NCI-H1694 (cell line): ENCODE measurements around the gene CD7.

Experiments used
- DNase-seq: peaks from one replicate; lab custom pipeline; 2025; lab: John Stamatoyannopoulos, UW

The CD7 gene

GRCh38 chr17:82328141-82328993 is 11.0 kb upstream of the CD7 start:
- DNase-seq = no peak

DNA sequence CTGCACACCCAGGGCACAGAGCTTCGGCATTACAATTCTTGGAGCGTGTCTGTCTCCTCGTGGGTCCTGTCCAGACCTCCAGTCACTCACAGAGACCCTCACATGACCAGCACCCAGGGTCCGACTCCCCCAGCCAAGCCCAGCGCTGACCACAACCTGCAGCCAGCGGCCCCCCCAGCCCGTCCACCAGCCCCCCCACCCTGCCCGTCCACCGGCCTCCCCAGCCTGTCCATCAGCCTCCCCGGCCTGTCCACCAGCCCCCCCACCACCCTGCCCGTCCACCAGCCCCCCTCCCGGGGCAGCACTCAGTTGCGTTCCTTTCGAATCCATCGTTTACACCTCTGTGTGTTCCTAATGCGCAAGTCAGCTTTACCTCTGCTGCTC is 10.3 kb upstream of the CD7 start:
- no peak for DNase-seq

DNA sequence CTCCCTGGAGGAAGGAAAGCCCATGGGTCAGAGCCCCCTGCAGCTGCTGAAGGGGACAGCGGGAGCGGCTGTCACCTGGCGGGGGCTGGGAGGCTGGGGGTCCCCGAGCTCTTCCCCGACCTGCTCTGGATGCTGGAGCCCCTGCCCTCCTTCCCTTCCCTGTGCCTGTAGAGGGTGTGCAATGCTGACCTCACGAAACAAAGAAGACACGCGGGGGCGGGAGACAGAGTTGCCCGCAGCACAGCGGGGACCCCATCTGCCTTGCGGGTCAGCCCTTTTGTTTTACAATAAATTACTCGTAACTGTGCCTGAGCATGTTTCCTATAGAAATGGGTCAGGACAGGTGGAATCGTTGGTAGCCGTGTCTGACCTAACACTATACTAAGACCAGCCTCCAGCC is 9.9 kb upstream of the CD7 start:
- no peak for DNase-seq

DNA sequence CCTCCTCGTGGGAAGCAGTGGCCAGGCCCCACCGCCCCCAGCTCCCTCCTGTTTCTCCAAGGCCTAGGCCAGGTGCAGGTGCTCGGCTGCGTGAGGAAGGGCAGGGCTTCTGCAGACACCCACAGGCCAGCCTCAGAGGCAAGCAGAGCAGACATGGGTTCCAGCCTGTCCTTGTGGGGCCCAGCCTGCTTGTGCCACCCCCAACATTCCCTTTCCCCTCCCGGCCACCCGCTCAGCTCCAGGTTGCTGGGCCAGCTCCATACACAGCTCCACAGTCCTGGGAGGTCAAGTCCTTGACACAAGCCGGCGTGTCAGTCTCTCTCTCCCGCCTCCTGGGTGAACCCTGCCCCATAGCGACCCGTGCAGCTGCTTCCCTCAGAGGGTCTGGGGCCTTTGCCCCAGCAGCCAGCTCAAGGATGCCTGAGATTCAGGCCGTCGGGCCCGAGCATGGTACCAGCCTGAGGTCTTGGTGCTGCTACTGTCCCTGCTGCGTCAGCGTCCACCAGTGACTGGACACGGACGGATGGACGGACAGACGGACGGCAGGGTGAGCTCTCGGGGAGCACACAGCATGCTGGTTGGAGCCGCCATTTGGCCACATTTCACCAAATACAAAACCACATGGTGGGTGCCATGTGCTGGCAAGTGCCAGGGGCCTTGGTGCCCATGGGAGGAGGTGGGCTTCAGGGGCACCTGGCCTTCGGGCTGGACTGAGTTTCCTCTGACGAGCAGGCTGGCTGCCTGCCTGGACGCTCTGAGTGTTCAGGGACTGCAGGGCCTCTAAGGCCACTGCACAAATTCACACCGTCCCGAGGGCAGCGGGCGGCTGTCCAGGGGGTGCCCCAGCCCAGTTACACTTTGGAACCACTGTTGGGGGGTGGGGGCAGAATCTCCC is 8.1 kb upstream of the CD7 start:
- no peak for DNase-seq

DNA sequence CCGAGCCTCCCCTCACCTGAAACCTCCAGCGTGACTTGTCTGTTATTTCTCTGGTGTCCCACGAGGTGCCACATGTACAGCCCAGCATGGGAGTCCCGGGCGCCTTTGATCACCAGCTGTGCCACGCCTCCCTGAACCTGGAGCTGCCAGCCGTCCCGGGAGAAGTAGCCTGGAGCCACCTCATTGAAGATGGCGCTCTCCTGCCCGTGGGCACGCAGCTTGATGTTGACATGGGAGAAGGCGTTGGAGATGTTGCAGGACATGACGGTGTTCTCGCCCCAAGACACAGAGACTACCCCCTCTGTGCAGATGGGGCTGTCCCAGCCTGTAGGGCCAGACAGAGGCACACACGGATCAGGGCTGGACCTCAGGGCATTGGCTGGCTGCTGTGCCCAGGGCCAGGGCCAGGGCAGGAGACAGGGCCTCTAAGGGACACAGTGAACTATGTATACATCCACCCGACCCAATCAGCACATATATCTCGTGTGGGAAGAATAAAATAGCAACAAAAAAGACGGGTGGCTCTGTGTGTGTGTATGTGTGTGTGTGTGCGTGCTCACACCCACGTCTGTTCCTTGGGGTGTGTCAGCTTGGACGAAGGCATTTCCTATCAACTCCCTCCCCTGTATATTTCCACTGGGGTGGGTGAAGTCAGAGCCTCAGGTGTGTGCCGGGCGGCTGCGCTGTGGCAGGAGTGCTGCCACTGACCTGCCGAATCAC is 7.3 kb upstream of the CD7 start:
- DNase-seq = no peak

GRCh38 chr17:82323514-82324234 is 6.3 kb upstream of the CD7 start:
- DNase-seq = no peak

DNA sequence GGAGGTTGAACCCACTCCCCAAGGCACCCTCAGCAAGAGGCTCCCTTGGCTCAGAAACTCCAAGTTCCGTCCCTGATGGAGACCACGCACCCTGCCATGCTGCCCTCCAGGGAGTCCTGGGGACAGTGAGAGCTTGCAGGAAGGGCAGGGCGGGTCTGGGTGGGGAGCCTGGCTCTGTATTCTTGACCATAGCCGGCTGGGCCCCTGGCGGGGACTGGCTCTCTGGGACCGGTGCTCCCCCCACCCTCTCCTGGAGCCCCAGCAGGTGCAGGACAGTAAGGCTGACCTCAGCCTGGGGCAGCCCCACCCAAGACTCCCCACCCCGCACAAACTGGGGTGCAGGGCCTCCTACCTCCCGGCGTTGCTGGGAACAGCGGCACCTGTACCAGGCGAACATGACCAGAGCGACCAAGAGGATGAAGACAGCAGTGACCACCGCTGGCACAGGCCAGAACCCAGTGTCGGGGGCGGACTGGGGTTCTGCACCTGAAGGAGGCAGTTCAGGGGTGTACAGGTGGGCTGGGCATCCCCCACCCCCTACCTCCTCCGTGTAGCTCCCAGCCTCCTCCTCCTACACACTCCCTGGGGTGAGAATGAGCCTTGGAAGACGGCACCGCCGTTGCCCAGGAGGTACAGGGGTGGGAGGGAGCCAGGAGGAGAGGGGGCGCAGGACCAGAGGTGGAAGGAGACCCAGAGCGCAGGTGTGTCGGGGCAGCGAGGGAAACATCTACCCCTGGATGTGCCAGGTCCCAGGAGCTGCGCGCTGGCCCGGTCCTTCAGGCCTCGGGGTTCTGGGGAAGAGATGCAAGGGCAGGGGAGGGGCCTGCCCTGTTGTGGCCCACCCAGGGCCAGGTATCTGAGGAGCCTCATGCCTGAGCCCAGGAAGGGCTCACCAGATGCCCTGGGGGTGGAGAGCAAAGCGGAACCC is 5.4 kb upstream of the CD7 start:
- DNase-seq = no peak

DNA sequence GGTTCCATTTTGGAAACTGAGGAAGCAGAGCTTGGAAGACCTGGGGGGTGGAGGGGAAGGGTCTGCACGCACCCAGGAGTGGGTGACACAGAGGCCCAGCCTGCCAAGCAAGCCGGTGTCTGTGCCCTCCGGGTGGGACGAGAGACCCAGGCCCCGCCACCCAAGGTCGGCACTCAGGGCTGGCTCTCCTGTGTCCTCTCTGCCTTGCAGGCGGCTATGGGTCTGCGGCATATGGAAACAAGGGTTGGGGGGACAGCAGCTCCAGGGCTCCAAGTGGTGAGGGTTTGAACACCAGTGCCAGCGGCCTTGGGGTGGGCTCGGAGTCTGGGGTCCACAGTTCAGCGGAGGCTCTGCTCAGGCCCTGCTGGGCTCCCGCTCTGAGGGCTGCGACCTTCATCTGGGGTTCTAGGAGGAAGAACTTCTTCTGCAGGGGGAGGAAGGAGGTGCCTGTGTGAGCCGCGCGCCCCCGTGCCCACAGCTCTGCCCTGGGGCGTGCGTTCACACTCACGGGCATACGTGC is 4.6 kb upstream of the CD7 start:
- no peak for DNase-seq

DNA sequence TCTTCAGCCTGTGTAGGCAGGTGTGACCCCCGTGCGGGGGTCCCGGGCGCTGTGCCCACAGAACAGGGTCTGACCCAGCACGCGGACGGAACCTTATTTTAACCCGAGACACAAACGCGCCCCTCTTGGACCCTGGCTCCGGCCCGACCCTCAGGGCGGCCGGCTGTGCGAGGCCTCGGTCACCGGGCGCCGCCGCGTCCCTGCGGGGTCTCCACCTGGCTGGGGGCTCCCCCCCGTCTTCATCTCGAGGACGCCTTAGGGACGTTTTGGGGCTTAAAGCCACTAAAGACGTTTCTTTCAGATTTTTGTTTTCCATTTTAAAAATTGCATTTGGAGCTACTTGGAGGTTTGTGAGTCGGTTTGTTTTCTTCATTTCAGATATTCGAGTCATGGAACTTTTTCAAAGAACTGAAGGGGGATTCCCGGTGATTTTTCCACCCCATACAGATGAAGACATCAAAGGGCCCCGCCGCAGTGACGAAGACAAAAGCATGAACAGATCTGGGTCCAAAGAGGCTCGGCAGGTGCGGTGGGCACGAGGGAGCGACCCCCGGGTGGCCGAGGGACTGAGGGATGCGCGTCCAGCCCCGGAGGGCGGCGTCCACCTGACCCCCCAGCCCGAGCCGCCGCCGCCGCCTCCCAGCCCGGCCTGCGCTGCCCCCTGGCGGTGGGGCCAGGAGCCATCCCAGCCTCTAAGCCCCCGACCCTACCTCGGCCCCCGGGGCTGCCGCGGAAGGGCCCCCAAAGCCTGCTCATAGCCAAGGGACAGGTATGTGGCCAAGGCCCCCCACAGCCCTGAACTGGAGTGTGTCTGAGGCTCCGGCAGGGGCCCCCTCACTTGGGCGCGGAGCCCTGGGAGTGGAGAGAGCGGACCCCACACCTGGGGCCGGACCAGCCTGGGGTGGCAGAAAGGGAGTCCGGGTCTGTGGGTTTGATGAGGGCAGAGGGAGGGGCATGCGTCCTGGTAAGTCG is 3.8 kb upstream of the CD7 start:
- no peak for DNase-seq

GRCh38 chr17:82320140-82320840 is 2.9 kb upstream of the CD7 start:
- DNase-seq = no peak

DNA sequence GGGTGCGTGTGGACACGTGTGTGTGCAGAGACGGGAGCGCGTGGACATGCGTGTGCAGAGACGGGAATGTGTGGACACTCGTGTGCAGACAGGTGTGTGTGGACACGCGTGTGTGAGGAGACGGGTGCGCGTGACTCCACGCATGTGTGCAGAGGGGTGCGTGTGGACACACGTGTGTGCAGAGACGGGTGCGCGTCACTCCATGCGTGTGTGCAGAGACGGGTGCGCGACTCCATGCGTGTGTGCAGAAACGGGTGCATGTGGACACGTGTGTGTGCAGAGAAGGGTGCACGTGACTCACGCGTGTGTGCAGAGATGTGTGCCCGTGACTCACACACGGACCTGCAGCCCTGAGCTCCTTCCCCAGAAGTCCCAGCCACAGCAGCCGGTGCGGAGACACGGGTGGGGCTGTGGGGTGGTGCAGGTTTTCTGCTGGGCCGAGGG is 2.2 kb upstream of the CD7 start:
- no peak for DNase-seq

DNA sequence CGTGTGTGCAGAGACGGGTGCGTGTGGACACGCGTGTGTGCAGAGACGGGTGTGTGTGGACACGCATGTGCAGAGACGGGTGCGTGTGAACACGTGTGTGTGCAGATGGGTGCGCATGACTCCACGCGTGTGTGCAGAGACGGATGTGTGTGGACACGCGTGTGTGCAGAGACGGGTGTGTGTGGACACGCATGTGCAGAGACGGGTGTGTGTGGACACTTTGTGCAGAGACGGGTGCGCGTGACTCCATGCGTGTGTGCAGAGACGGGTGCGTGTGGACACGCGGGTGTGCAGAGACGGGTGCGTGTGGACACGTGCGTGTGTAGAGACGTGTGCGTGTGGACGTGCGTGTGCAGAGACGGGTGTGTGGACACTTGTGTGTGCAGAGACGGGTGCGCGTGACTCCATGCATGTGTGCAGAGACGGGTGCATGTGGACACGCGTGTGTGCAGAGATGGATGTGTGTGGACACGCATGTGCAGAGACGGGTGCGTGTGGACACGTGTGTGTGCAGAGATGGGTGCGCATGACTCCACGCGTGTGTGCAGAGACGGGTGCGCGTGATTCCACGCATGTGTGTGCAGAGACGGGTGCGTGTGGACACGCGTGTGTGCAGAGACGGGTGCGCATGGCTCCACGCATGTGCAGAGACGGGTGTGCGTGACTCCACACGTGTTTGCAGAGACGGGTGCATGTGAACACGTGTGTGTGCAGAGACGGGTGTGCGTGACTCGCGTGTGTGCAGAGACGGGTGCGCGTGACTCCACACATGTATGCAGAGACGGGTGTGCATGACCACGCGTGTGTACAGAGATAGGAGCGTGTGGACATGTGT is 1.6 kb upstream of the CD7 start:
- DNase-seq = no peak

DNA sequence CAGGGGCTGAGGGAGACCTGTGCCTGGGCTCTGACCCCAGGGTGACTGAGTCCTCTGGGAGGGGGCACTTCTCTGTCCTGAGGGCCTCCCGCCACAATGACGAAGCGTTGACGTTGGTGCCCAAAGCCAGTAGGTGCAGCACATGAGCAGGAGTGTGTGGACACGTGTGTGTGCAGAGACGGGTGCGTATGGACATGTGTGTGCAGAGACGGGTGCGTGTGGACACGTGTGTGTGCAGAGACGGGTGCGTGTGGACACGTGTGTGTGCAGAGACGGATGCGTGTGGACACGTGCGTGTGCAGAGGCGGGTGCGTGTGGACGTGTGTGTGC is 726 bp upstream of the CD7 start:
- no peak for DNase-seq

GRCh38 chr17:82316651-82317393 is 586 bp downstream of the CD7 start:
- DNase-seq = no peak

DNA sequence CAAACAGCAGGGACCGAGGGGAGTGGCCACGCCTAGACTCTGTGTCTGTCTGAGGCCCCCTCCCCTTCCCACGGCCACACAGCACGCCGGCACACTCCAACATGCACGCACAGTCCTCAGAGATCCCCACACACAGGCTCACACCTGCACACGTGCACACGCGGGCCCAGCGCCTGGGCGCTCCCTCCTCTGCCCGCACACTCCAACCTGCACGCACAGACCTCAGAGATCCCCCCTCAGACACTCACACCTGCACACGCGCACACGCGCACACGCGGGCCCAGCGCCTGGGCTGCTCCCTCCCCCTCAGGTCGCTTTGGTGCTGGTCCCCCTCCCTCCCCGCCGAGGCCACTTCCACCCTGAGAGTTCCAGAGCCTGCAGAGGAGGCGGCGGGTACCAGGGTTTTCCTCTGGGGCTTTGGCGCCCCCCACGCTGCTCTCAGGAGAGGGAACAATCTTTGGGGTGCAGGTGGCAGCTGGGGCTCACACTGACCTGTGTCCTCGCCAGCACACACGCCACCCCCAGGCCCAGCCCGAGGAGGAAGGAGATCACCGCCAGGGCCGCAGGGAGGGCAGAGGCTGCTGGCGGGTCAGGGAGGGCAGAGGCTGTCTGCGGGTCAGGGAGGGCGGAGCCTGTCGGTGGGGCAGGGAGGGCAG is 1.6 kb downstream of the CD7 start:
- no peak for DNase-seq

DNA sequence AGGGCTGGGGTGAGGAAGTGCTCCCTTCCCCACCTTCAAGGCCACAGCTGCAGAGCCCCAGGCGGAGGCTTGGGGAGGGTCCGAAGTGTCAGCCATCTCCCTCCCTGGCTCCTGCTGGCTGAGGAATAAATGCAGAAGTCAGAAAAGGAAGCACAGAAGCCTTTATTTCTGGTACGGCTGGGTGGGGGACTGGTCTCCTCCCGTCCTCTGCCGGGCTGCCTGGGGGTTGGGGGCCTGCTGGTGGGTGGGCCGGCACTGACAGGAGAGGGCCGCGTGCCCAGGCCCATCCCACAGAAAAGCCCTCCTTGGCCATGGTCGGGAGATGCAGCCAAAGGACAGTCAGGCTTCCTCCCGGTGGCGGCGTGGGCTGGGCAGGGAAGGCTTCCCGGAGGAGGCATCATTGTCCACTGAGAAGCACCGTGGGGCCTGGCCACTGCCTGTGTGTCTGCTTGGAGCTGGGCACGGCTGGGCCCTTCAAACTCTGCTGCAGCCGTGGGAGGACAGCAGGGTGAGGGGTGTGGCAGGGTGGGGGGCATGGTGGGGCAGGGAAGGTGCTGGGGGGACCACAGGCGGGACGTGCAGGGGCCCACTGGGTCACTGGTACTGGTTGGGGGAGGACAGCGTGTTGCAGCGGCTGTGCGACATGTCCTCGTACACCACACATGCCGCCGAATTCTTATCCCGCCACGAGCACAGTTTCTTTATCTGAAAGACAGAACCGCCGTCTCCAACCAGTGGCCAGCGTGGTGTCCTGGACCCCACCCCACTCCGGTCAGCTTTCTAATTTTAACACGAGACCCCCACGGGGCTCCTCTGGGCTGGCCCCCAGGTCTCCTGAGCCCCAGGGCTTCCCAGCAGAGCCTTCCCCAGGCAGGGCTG is 2.4 kb downstream of the CD7 start:
- DNase-seq = no peak
